ENCODE results near the gene RPL13A.
A peak's percentile ranks its signal among the peaks of the same experiment; 100 is the strongest.

The RPL13A gene

GRCh38 chr19:49489601-49490167 lies 2.3 kb downstream of the RPL13A start:
- Histone ChIP-seq H3K9ac (ENCODE audit: low read length) (peak overlapping the region; percentile 100), H3K4me2 (ENCODE audit: low read length, poor library complexity, severe bottlenecking) (peak overlapping the region; percentile 66), H2AFZ (ENCODE audit: low read depth, low read length) (no peak overlapping the region), H3K14ac (ENCODE audit: low read length in 2 of 2) (peak overlapping the region in 1 of 2 experiments; percentile 0), H3K27ac (ENCODE audit: low read length, poor library complexity, severe bottlenecking) (peak overlapping the region; percentile 64), H3K23ac (ENCODE audit: low read length in 2 of 2) (peak overlapping the region in 1 of 2 experiments; percentile 66), H3K79me1 (replicated peaks; ENCODE audit: low read length, poor library complexity, severe bottlenecking) (peaks cover 3% of the 10 kb centered on the region), H4K91ac (ENCODE audit: low read length) (peak overlapping the region; percentile 6), H2BK5ac (ENCODE audit: low read depth, low read length, poor library complexity, severe bottlenecking) (no peak overlapping the region), H3K27me3 (ENCODE audit: control insufficient read depth in 1 of 2, insufficient read depth in 1 of 2, low read length in 2 of 2) (no peaks in the 10 kb centered on the region), H2BK120ac (ENCODE audit: low read depth, low read length) (no peak overlapping the region), H4K8ac (ENCODE audit: low read length) (no peak overlapping the region), H2BK12ac (ENCODE audit: low read length in 2 of 2) (no peak overlapping the region), H2AK5ac (ENCODE audit: low read length, severe bottlenecking) (no peak overlapping the region), H3K9me3 (ENCODE audit: control insufficient read depth, low read length) (no peaks in the 10 kb centered on the region), H3K4me3 (ENCODE audit: insufficient read depth in 1 of 2, low read depth in 1 of 2, low read length in 2 of 2) (peak overlapping the region; percentile 38 to 97), H3K18ac (ENCODE audit: low read depth in 1 of 2, low read length in 2 of 2) (no peak overlapping the region), H3K36me3 (ENCODE audit: control insufficient read depth in 1 of 2, insufficient read depth in 2 of 2, low read depth in 1 of 2, low read length in 2 of 2) (peaks cover 44 to 53% of the 10 kb centered on the region in 2 experiments), H3K4me1 (ENCODE audit: control insufficient read depth, insufficient read depth, low read depth, low read length) (peaks cover 24% of the 10 kb centered on the region), H3K4ac (ENCODE audit: low read depth in 1 of 2, low read length in 2 of 2) (no peak overlapping the region), H2BK15ac (ENCODE audit: low read depth, poor library complexity, severe bottlenecking) (no peak overlapping the region)
- no peak for DNase-seq
- 75% methylated on average over 15 of the region's 15 CpGs for WGBS

- H3K9me3 ChIP-seq (ENCODE audit: control insufficient read depth, low read length) = no peaks in the 10 kb centered on the region
- no peak overlapping the region for H2BK5ac ChIP-seq (ENCODE audit: low read depth, low read length, poor library complexity, severe bottlenecking)
- no peak overlapping the region for H3K14ac ChIP-seq (ENCODE audit: low read length in 2 of 2)
- no peaks in the 10 kb centered on the region for H3K27me3 ChIP-seq (ENCODE audit: control insufficient read depth in 1 of 2, insufficient read depth in 1 of 2, low read length in 2 of 2)
- no peak overlapping the region for H2AK5ac ChIP-seq (ENCODE audit: low read length, severe bottlenecking)
- peaks cover 27% of the 10 kb centered on the region for H3K4me1 ChIP-seq (ENCODE audit: control insufficient read depth, insufficient read depth, low read depth, low read length)
- H3K4ac ChIP-seq (ENCODE audit: low read depth in 1 of 2, low read length in 2 of 2) = no peak overlapping the region
- WGBS = 96% methylated on average over 26 of the region's 27 CpGs
- H3K4me3 ChIP-seq (ENCODE audit: insufficient read depth in 1 of 2, low read depth in 1 of 2, low read length in 2 of 2) = peak overlapping the region in 1 of 2 experiments; percentile 97
- peak overlapping the region in 1 of 2 experiments; percentile 24 for H2BK12ac ChIP-seq (ENCODE audit: low read length in 2 of 2)
- H2BK15ac ChIP-seq (ENCODE audit: low read depth, poor library complexity, severe bottlenecking) = no peak overlapping the region
- H4K91ac ChIP-seq (ENCODE audit: low read length) = no peak overlapping the region
- peak overlapping the region; percentile 64 for H3K27ac ChIP-seq (ENCODE audit: low read length, poor library complexity, severe bottlenecking)
- peak overlapping the region; percentile 100 for H3K9ac ChIP-seq (ENCODE audit: low read length)
- no peak overlapping the region for H2BK120ac ChIP-seq (ENCODE audit: low read depth, low read length)
- H3K23ac ChIP-seq (ENCODE audit: low read length in 2 of 2) = peak overlapping the region in 1 of 2 experiments; percentile 91
- H3K36me3 ChIP-seq (ENCODE audit: control insufficient read depth in 1 of 2, insufficient read depth in 2 of 2, low read depth in 1 of 2, low read length in 2 of 2) = peaks cover 44 to 53% of the 10 kb centered on the region in 2 experiments
- peak overlapping the region; percentile 57 for H4K8ac ChIP-seq (ENCODE audit: low read length)
- H3K4me2 ChIP-seq (ENCODE audit: low read length, poor library complexity, severe bottlenecking) = peak overlapping the region; percentile 66
- DNase-seq = no peak
- H3K18ac ChIP-seq (ENCODE audit: low read depth in 1 of 2, low read length in 2 of 2) = no peak overlapping the region
- H3K79me1 ChIP-seq (replicated peaks; ENCODE audit: low read length, poor library complexity, severe bottlenecking) = peaks cover 3% of the 10 kb centered on the region
- no peak overlapping the region for H2AFZ ChIP-seq (ENCODE audit: low read depth, low read length)
These were observed 3.0 kb downstream of the RPL13A start for GRCh38 chr19:49490287-49491029.

- peaks cover 44 to 51% of the 10 kb centered on the region in 2 experiments for H3K36me3 ChIP-seq (ENCODE audit: control insufficient read depth in 1 of 2, insufficient read depth in 2 of 2, low read depth in 1 of 2, low read length in 2 of 2)
- H3K14ac ChIP-seq (ENCODE audit: low read length in 2 of 2) = no peak overlapping the region
- no peak overlapping the region for H4K91ac ChIP-seq (ENCODE audit: low read length)
- no peak overlapping the region for H2BK5ac ChIP-seq (ENCODE audit: low read depth, low read length, poor library complexity, severe bottlenecking)
- no peak overlapping the region for H3K4me2 ChIP-seq (ENCODE audit: low read length, poor library complexity, severe bottlenecking)
- no peak overlapping the region for H2BK15ac ChIP-seq (ENCODE audit: low read depth, poor library complexity, severe bottlenecking)
- no peak overlapping the region for H2AFZ ChIP-seq (ENCODE audit: low read depth, low read length)
- H3K23ac ChIP-seq (ENCODE audit: low read length in 2 of 2) = no peak overlapping the region
- H2BK12ac ChIP-seq (ENCODE audit: low read length in 2 of 2) = peak overlapping the region in 1 of 2 experiments; percentile 30
- H3K27ac ChIP-seq (ENCODE audit: low read length, poor library complexity, severe bottlenecking) = peak overlapping the region; percentile 14
- no peak overlapping the region for H2AK5ac ChIP-seq (ENCODE audit: low read length, severe bottlenecking)
- peaks cover 27% of the 10 kb centered on the region for H3K4me1 ChIP-seq (ENCODE audit: control insufficient read depth, insufficient read depth, low read depth, low read length)
- H3K4ac ChIP-seq (ENCODE audit: low read depth in 1 of 2, low read length in 2 of 2) = no peak overlapping the region
- WGBS = 95% methylated on average over 13 of the region's 17 CpGs
- H3K9ac ChIP-seq (ENCODE audit: low read length) = peak overlapping the region; percentile 100
- peaks cover 1% of the 10 kb centered on the region for H3K79me1 ChIP-seq (replicated peaks; ENCODE audit: low read length, poor library complexity, severe bottlenecking)
- no peak for DNase-seq
- H3K18ac ChIP-seq (ENCODE audit: low read depth in 1 of 2, low read length in 2 of 2) = no peak overlapping the region
- no peaks in the 10 kb centered on the region for H3K27me3 ChIP-seq (ENCODE audit: control insufficient read depth in 1 of 2, insufficient read depth in 1 of 2, low read length in 2 of 2)
- no peak overlapping the region for H4K8ac ChIP-seq (ENCODE audit: low read length)
- H3K4me3 ChIP-seq (ENCODE audit: insufficient read depth in 1 of 2, low read depth in 1 of 2, low read length in 2 of 2) = no peak overlapping the region
- H2BK120ac ChIP-seq (ENCODE audit: low read depth, low read length) = no peak overlapping the region
- no peaks in the 10 kb centered on the region for H3K9me3 ChIP-seq (ENCODE audit: control insufficient read depth, low read length)
These were observed 3.8 kb downstream of the RPL13A start for GRCh38 chr19:49491030-49491803.
